Activated CD4-positive, alpha-beta T cell treated with anti-CD3 and anti-CD28 coated beads for 36 hours (primary cell): ENCODE data around the gene HSPG2. TPM values are rescaled to one million over a fixed set of nuclear protein-coding genes. Genes with fewer than 3 reads are reported as not detected.
"Not testable (repeated sequence)": the region's sequence is repeated elsewhere in the genome, so short reads cannot be mapped to it uniquely, and the experiment has no call there.

Source experiments
- ATAC-seq: fragments of 200-7000 bp; cut with Tn5 transposase; one replicate; pipeline ENCODE4 v1.10.0; 2021; ENCODE audit warnings: mild to moderate bottlenecking, moderate library complexity
- CTCF ChIA-PET: fragments of 350-600 bp; sonication (Branson Sonifier 250); formaldehyde crosslinking; loops from one replicate; lab custom pipeline; 2021; ENCODE audit warnings: antibody characterized with exemption; lab: Charles Lee
- POLR2A ChIA-PET: fragments of 350-600 bp; sonication (Branson Sonifier 250); formaldehyde crosslinking; loops from one replicate; lab custom pipeline; 2021; ENCODE audit warnings: antibody characterized with exemption, inconsistent platforms; lab: Charles Lee
- DNase-seq: peaks from one replicate; pipeline ENCODE4 v3.0.0-alpha.2; 2020
- H3K27ac Mint-ChIP-seq: one replicate; pipeline ENCODE4 v1.8.0; 2021; ENCODE audit warnings: mixed read lengths
- H3K27me3 Mint-ChIP-seq: one replicate; pipeline ENCODE4 v1.8.0; 2021; ENCODE audit warnings: mixed read lengths
- H3K36me3 Mint-ChIP-seq: one replicate; pipeline ENCODE4 v1.8.0; 2021; ENCODE audit warnings: low read depth, mixed read lengths
- H3K4me1 Mint-ChIP-seq: one replicate; pipeline ENCODE4 v1.8.0; 2021; ENCODE audit warnings: mixed read lengths
- H3K4me3 Mint-ChIP-seq: one replicate; pipeline ENCODE4 v1.8.0; 2021; ENCODE audit warnings: mild to moderate bottlenecking, moderate library complexity, mixed read lengths
- H3K9me3 Mint-ChIP-seq: one replicate; pipeline ENCODE4 v1.8.0; 2021; ENCODE audit warnings: low read depth, mixed read lengths
- intact Hi-C, 2 experiments: fragments of 100-400 bp; cut with DNase I in 1 of 2; cut with micrococcal nuclease in 1 of 2; formaldehyde crosslinking; loops; one replicate each; pipeline versions ENCODE4 v1.14.2 to v1.15.1; 2022 to 2024; cut with DNase I, micrococcal nuclease
- total RNA-seq, 2 experiments: library from RNA; stranded (reverse); gene quantifications; one replicate each; pipeline ENCODE4 v1.2.3, GENCODE V29; 2021

Gene HSPG2
- total RNA-seq, 2 experiments from 2014 or later = 19.6 to 20.6 TPM

GRCh38 chr1:21830792-21831453, 106.2 kb downstream of the HSPG2 start:
- Mint-ChIP-seq H3K4me1 (no peaks in the 10 kb centered on the region), H3K27me3 (no peaks in the 10 kb centered on the region), H3K36me3 (peaks cover 15% of the 10 kb centered on the region), H3K9me3 (peaks cover 8% of the 10 kb centered on the region), H3K27ac (no peak overlapping the region), H3K4me3 (no peak overlapping the region)
- ATAC-seq (no peak), DNase-seq (no peak)
- ChIA-PET POLR2A (no interaction called here), CTCF (no interaction called here)
- intact Hi-C loops = no loop called here

GRCh38 chr1:21829294-21829693, 107.8 kb downstream of the HSPG2 start:
- DNase-seq (no peak), ATAC-seq (no peak)
- H3K4me1 Mint-ChIP-seq = no peaks in the 10 kb centered on the region
- ChIA-PET CTCF (interaction anchor here (0.6 kb wide), 1 partner anchor 36 kb away, joined by 3 read pairs; no protein-coding TSS in a partner anchor), POLR2A (no interaction called here)
- intact Hi-C loops = no loop called here
- H3K9me3 Mint-ChIP-seq = peaks cover 3% of the 10 kb centered on the region
- H3K4me3 Mint-ChIP-seq = no peak overlapping the region
- H3K27me3 Mint-ChIP-seq = no peaks in the 10 kb centered on the region
- peaks cover 7% of the 10 kb centered on the region for H3K36me3 Mint-ChIP-seq
- no peak overlapping the region for H3K27ac Mint-ChIP-seq

- H3K36me3 Mint-ChIP-seq = peaks cover under 1% of the 10 kb centered on the region
- no peak overlapping the region for H3K27ac Mint-ChIP-seq
- ChIA-PET CTCF (no interaction called here), POLR2A (no interaction called here)
- ATAC-seq (no peak), DNase-seq (no peak)
- no peaks in the 10 kb centered on the region for H3K27me3 Mint-ChIP-seq
- intact Hi-C loops = no loop called here
- H3K9me3 Mint-ChIP-seq = no peaks in the 10 kb centered on the region
- no peaks in the 10 kb centered on the region for H3K4me1 Mint-ChIP-seq
- H3K4me3 Mint-ChIP-seq = no peak overlapping the region
These were observed 108.5 kb downstream of the HSPG2 start for GRCh38 chr1:21828506-21829210.

GRCh38 chr1:21828075-21828474, 109.0 kb downstream of the HSPG2 start:
- H3K9me3 Mint-ChIP-seq = no peaks in the 10 kb centered on the region
- no peaks in the 10 kb centered on the region for H3K4me1 Mint-ChIP-seq
- no peak overlapping the region for H3K27ac Mint-ChIP-seq
- H3K4me3 Mint-ChIP-seq = no peak overlapping the region
- intact Hi-C loops = no loop called here
- no peaks in the 10 kb centered on the region for H3K27me3 Mint-ChIP-seq
- ATAC-seq = no peak
- no peaks in the 10 kb centered on the region for H3K36me3 Mint-ChIP-seq
- DNase-seq = no peak
- CTCF ChIA-PET = interaction anchor here (0.7 kb wide), 1 partner anchor 144 kb away, joined by 3 read pairs; no protein-coding TSS in a partner anchor
- POLR2A ChIA-PET = no interaction called here

- no peaks in the 10 kb centered on the region for H3K4me1 Mint-ChIP-seq
- H3K36me3 Mint-ChIP-seq = no peaks in the 10 kb centered on the region
- intact Hi-C loops = no loop called here
- H3K27me3 Mint-ChIP-seq = no peaks in the 10 kb centered on the region
- ChIA-PET POLR2A (interaction anchor here (0.6 kb wide), 1 partner anchor 26 kb away, joined by 4 read pairs; no protein-coding TSS in a partner anchor), CTCF (interaction anchor here (0.6 to 0.7 kb wide), 2 partner anchors 136 to 144 kb away, joined by 3 read pairs; no protein-coding TSS in a partner anchor)
- no peak overlapping the region for H3K27ac Mint-ChIP-seq
- no peak overlapping the region for H3K4me3 Mint-ChIP-seq
- no peak for ATAC-seq
- no peaks in the 10 kb centered on the region for H3K9me3 Mint-ChIP-seq
- no peak for DNase-seq
These were observed 109.9 kb downstream of the HSPG2 start for GRCh38 chr1:21827141-21827679.

GRCh38 chr1:21826694-21827093, 110.4 kb downstream of the HSPG2 start:
- ATAC-seq, H3K27ac Mint-ChIP-seq, H3K27me3 Mint-ChIP-seq, H3K9me3 Mint-ChIP-seq, H3K4me3 Mint-ChIP-seq, H3K4me1 Mint-ChIP-seq, DNase-seq, POLR2A ChIA-PET, intact Hi-C loops, H3K36me3 Mint-ChIP-seq: not testable (repeated sequence)
- CTCF ChIA-PET = interaction anchor here (0.5 to 0.6 kb wide), 2 partner anchors 41 to 136 kb away, joined by 3 read pairs; no protein-coding TSS in a partner anchor

- ATAC-seq (no peak), DNase-seq (no peak)
- no peaks in the 10 kb centered on the region for H3K27me3 Mint-ChIP-seq
- CTCF ChIA-PET = interaction anchor here (0.6 to 1.0 kb wide), 2 partner anchors 133 to 208 kb away, joined by 3 to 4 read pairs; no protein-coding TSS in a partner anchor
- POLR2A ChIA-PET = no interaction called here
- H3K4me3 Mint-ChIP-seq = no peak overlapping the region
- H3K27ac Mint-ChIP-seq = no peak overlapping the region
- no peaks in the 10 kb centered on the region for H3K4me1 Mint-ChIP-seq
- no peaks in the 10 kb centered on the region for H3K9me3 Mint-ChIP-seq
- no peaks in the 10 kb centered on the region for H3K36me3 Mint-ChIP-seq
- intact Hi-C loops = no loop called here
These were observed 111.7 kb downstream of the HSPG2 start for GRCh38 chr1:21825393-21825792.

GRCh38 chr1:21824926-21825325, 112.2 kb downstream of the HSPG2 start:
- Mint-ChIP-seq H3K27me3 (no peaks in the 10 kb centered on the region), H3K4me3 (no peak overlapping the region), H3K36me3 (no peaks in the 10 kb centered on the region), H3K27ac (no peak overlapping the region), H3K4me1 (no peaks in the 10 kb centered on the region), H3K9me3 (no peaks in the 10 kb centered on the region)
- CTCF ChIA-PET = interaction anchor here (0.6 to 1.0 kb wide), 2 partner anchors 134 to 208 kb away, joined by 3 to 4 read pairs; no protein-coding TSS in a partner anchor
- POLR2A ChIA-PET = no interaction called here
- ATAC-seq (no peak), DNase-seq (no peak)
- intact Hi-C loops = no loop called here

GRCh38 chr1:21823980-21824702, 113.0 kb downstream of the HSPG2 start:
- ChIA-PET CTCF (no interaction called here), POLR2A (no interaction called here)
- intact Hi-C loops = no loop called here
- H3K4me1 Mint-ChIP-seq = no peaks in the 10 kb centered on the region
- H3K27me3 Mint-ChIP-seq = no peaks in the 10 kb centered on the region
- no peak overlapping the region for H3K27ac Mint-ChIP-seq
- H3K36me3 Mint-ChIP-seq = no peaks in the 10 kb centered on the region
- no peaks in the 10 kb centered on the region for H3K9me3 Mint-ChIP-seq
- DNase-seq (no peak), ATAC-seq (no peak)
- H3K4me3 Mint-ChIP-seq = no peak overlapping the region

GRCh38 chr1:21823206-21823979, 113.7 kb downstream of the HSPG2 start:
- intact Hi-C loops = no loop called here
- Mint-ChIP-seq H3K27me3 (no peaks in the 10 kb centered on the region), H3K36me3 (no peaks in the 10 kb centered on the region), H3K4me3 (no peak overlapping the region), H3K4me1 (peaks cover 2% of the 10 kb centered on the region), H3K9me3 (no peaks in the 10 kb centered on the region), H3K27ac (no peak overlapping the region)
- ATAC-seq (no peak), DNase-seq (no peak)
- POLR2A ChIA-PET = no interaction called here
- CTCF ChIA-PET = no interaction called here

GRCh38 chr1:21822349-21822748, 114.8 kb downstream of the HSPG2 start:
- H3K4me1 Mint-ChIP-seq = peaks cover 2% of the 10 kb centered on the region
- CTCF ChIA-PET = no interaction called here
- no peaks in the 10 kb centered on the region for H3K36me3 Mint-ChIP-seq
- H3K27me3 Mint-ChIP-seq = no peaks in the 10 kb centered on the region
- H3K27ac Mint-ChIP-seq = no peak overlapping the region
- POLR2A ChIA-PET = no interaction called here
- no peak for DNase-seq
- no peaks in the 10 kb centered on the region for H3K9me3 Mint-ChIP-seq
- intact Hi-C loops = no loop called here
- no peak for ATAC-seq
- no peak overlapping the region for H3K4me3 Mint-ChIP-seq
